IPS-NIHi7 (cell line): ENCODE measurements around the gene PECR.
"Not testable (repeated sequence)": the region's sequence is repeated elsewhere in the genome, so short reads cannot be mapped to it uniquely, and the experiment has no call there.

ENCODE experiments used
- DNase-seq: peaks from one replicate; pipeline ENCODE4 v3.0.0; 2012; ENCODE audit warnings: mixed read lengths; ENCODE audit errors: extremely low spot score

Gene PECR

GRCh38 chr2:216002101-216002678, 79.4 kb downstream of the PECR start:
- no peak for DNase-seq

DNA sequence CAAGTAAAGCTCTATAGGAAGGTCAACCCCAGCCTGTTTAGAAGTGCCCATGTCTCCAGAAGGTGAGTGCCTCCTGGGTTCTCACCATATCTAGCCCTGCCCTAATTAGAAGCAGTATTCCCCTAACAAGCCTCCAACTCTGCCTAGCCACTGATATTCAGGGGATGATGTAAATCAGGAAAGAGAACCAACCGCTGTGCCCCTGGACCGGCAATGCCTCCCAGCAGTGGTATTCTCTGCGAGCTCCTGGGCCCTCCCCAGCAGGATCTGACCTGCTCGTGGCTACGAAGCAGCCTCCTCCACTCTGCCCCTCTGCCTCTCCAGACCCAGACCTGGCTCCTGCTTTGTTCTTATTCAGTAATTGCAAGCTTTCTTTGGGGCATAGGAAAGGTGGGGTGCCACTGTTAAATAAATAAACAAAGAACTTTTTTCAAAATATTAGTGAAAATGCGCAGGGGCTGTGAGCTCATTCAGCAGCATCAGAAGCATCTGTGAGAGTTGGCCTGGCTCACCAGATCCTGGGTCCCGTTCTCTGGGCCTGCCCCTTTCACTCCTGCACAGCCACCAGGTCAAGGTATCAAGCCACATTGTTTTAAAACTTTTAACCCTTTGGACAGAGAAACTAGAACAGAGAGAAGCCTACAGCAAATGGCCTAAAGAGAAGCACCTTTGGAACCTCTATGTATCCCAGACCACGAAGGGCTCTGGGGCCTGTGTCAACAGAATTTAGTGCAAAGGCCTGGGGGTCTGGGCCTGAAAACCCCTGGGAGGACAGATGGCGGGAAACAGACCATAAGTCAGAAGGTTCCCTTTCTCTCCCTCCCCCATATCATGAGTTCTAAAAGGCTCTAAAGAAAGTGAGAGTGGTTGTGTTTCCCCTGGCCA, 80.2 kb downstream of the PECR start:
- DNase-seq = peak; percentile 24

- no peak for DNase-seq
Observed at GRCh38 chr2:215998636-215999035, 83.0 kb downstream of the PECR start.

DNA sequence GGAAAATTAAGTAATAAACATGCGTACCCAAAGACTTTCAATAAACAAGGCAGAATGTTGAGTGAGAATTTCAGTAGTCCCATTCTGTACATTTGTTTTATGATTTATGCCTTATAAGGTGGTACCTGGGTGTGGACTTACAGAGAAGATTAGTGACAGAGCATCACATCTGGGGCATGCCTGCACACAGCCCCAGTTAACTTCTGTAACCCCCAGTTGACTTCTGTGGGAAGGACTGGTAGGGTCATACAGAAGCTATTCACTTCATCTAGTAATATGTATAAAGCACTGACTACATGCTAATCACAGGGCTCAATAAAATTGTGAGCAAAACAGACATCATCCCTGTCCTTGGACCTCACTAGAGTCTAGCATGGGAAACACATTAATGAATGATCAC, 84.4 kb downstream of the PECR start:
- DNase-seq = no peak

- no peak for DNase-seq
Observed at GRCh38 chr2:215994911-215995310, 86.7 kb downstream of the PECR start.

DNA sequence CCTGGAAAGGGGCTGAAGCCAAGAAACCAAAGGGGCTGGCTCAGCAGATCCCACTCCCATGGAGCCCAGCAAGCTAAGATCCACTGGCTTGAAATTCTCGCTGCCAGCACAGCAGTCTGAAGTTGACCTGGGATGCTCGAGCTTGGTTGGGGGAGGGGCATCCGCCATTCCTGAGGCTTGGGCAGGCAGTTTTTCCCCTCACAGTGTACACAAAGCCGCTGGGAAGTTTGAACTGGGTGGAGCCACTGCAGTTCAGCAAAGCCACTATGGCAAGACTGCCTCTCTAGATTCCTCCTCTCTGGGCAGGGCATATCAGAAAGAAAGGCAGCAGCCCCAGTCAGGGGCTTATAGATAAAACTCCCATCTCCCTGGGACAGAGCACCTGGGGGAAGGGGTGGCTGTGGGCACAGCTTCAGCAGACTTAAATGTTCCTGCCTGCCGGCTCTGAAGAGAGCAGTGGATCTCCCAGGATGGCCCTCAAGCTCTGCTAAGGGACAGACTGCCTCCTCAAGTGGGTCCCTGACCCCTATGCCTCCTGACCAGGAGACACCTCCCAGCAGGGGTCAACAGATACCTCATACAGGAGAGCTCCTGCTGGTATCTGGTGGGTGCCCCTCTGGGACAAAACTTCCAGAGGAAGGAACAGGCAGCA, 92.9 kb downstream of the PECR start:
- DNase-seq = not testable (repeated sequence)
